ENCODE measurements around the gene KCTD19.

GRCh38 chr16:67248401-67249177, 78.0 kb downstream of the KCTD19 start, which contains the start of gene SLC9A5:
- no peak for TF ChIP-seq EZH2 (IDR thresholded peaks at IDR 0.05; ENCODE audit: borderline replicate concordance, low read depth, low read length, poor library complexity, severe bottlenecking)
- TF ChIP-seq CTCF (conservative IDR thresholded peaks at IDR 0.05; ENCODE audit: low read depth, low read length): peak; percentile 19; the same call in 1 of the 2 replicates
